Caki2 (cell line): ENCODE data around the gene H2BK1. TPM values are rescaled to one million over a fixed set of nuclear protein-coding genes. Genes with fewer than 3 reads are reported as not detected.

ENCODE experiments used
- DNase-seq: peaks from one replicate; pipeline ENCODE4 v3.0.0-alpha.2; 2015; ENCODE audit warnings: low read depth
- in situ Hi-C: cut with HindIII; loops from 2 replicates; pipeline ENCODE4 v1.10.0; 2016; ENCODE audit warnings: low sequenced_read_pairs, low pct_unique_long_range_greater_than_20kb, mixed read lengths
- total RNA-seq: library from RNA; depleted of rRNA; stranded (reverse); fragments of >200 nt; shearing (Covaris generic); gene quantifications from 2 replicates; pipeline ENCODE4 v1.2.3, GENCODE V29; 2014; ENCODE audit warnings: low replicate concordance

Gene H2BK1
- total RNA-seq, 1 experiment from 2014 or later: not detected

DNA sequence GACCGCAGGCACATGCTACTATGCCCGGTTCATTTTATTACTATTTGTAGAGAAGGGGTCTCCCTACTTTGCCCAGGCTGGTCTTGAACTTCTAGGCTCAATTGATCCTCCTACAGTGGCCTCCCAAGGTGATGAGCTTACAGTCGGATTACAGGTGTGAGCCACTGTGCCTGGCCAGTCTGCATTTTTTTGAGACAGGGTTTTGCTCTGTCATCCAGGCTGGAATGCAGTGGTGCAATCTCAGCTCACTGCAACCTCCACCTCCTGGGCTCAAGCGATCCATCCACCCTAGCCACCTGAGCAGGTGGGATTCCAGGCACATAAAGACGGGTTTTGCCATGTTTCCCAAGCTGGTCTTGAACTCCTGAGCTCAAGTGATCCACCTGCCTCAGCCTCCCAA is 2.3 kb upstream of the H2BK1 start:
- in situ Hi-C loops: no loop called here

DNA sequence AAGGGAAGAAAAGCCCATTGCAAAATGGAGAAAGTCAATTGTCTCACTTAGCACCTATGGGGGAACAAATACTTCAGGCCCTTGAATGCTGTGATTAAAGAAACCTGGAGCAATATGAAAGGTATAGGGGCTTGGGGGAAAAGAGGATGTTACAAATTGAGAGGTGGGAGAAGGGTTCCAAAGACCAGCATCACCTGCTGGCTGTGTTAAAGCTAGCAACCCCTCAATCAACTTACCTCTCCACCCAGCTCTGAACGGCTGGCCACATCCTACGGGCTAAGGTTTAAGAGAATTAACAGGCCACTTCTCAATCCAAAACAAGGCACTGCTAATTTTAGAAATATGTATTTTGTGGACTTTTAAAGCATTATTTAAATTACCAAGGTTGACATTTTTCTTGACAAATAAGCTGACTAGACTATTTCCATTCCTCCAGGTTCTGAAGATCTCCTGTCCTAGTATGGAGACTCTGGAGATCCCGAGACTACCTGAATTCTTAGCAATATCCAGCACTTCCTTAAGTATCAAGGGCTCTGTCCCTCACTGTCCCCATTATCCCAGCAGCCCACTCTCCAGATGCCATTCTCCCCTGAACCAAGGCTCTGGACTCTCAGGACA is 976 bp upstream of the H2BK1 start:
- in situ Hi-C loops: no loop called here
- DNase-seq: no peak

More for the DNA sequence above, 2.3 kb upstream of the H2BK1 start:
- DNase-seq: no peak

- in situ Hi-C loops: no loop called here
Measured at GRCh38 chr7:151209588-151209987, 700 bp downstream of the H2BK1 start.

DNA sequence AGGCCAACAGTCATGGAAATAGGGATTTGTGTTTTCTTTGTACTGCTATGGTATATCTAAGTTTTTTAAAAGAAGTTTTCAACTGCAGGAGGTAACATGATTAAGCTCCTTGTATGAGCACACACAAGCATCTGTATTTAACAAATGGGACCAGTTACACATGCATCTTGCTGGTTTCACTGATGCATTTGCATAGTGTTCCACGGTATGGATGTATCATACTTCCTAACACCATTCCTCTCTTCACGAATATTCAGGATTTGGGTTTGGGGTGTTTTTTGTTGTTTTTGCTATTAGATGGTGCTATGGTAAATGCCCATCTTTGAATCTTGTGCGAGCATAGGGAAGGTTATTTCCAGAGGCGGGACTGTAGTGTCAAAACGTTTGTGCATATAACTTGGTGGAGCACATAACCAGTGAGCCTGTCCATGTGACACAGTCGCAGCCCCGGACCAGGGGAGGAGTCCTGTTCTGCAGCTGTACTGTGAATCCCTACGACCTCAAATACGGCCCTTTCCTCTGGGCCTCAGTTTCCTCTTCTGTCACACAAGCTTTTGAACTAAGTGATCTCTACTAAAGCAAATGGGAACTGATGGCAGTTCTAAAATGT is 1.9 kb downstream of the H2BK1 start:
- in situ Hi-C loops: no loop called here
- no peak for DNase-seq

More at GRCh38 chr7:151209588-151209987, 700 bp downstream of the H2BK1 start:
- no peak for DNase-seq

DNA sequence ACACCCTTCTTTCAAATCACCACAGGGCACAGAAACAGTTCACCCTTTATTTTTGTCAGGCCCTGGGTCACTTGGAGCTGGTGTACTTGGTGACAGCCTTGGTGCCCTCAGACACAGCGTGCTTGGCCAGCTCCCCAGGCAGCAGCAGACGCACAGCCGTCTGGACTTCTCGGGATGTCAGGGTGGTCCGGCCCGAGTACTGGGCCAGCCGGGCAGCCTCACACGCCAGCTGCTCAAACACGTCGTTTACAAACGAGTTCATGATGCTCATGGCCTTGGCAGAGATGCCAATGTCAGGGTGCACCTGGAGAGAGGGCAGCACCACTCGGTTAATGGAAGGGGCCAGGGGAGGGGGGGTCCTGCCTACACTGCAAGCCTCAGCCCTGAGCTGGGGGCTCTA is 2.5 kb downstream of the H2BK1 start:
- in situ Hi-C loops: no loop called here
- no peak for DNase-seq

GRCh38 chr7:151207315-151207714 is 3.0 kb downstream of the H2BK1 start:
- no peak for DNase-seq
- in situ Hi-C loops: no loop called here

GRCh38 chr7:151206914-151207313 is 3.4 kb downstream of the H2BK1 start:
- in situ Hi-C loops: no loop called here
- no peak for DNase-seq

GRCh38 chr7:151205730-151206129 is 4.6 kb downstream of the H2BK1 start:
- in situ Hi-C loops: no loop called here
- no peak for DNase-seq

- no peak for DNase-seq
- in situ Hi-C loops: no loop called here
Measured at GRCh38 chr7:151204383-151205032, 5.8 kb downstream of the H2BK1 start.

GRCh38 chr7:151202836-151203235 is 7.5 kb downstream of the H2BK1 start:
- in situ Hi-C loops: no loop called here

GRCh38 chr7:151201751-151202150 is 8.5 kb downstream of the H2BK1 start:
- no peak for DNase-seq
- in situ Hi-C loops: no loop called here

More at GRCh38 chr7:151202836-151203235, 7.5 kb downstream of the H2BK1 start:
- no peak for DNase-seq

- in situ Hi-C loops: no loop called here
Measured at GRCh38 chr7:151201344-151201743, 8.9 kb downstream of the H2BK1 start.

DNA sequence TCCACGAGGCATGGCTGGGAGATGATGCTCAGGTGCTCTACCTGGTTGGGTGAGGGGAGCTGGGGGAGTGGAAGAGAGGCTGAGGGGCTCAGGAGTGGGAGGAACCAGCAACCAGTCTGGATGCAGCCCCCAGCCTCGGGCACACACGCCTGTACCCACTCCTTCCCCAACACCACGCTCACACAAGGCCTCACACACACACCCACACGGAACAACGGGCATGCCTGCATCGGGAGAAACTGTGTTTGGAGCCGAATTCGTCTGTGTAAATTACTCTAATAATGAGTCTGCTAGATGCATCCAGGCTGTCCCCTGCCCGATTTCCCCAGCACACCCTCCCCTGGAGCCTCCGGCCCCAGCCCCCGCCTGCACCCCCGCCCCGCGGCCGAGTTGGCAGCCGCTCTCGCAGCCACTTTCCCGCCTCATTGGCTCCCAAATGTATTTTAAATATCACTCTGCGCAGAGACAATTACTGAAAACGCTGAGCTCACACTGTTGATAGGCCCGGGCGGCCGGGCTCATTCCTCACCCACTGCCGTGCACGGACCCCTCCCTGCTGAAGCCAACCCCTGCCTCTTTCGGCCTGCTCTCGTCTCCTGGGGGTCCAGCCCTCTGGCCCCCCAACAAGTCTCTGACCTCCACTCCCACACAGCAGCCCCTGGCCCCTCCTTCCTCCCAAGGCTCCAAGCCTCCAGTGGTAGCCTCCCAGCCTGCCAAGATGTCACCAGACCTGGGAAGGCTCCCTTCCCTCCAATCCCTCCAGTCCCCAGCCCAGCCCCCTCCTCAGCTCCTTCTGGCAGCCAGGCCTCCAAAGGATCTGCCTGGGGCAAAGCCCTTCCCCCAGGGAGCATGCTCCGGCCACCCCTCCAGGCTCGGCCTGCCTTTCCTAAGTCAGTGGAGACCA is 11.1 kb downstream of the H2BK1 start:
- in situ Hi-C loops: no loop called here
- DNase-seq: no peak

More at GRCh38 chr7:151201344-151201743, 8.9 kb downstream of the H2BK1 start:
- DNase-seq: no peak

- in situ Hi-C loops: no loop called here
- no peak for DNase-seq
Measured at GRCh38 chr7:151197932-151198331, 12.4 kb downstream of the H2BK1 start.

DNA sequence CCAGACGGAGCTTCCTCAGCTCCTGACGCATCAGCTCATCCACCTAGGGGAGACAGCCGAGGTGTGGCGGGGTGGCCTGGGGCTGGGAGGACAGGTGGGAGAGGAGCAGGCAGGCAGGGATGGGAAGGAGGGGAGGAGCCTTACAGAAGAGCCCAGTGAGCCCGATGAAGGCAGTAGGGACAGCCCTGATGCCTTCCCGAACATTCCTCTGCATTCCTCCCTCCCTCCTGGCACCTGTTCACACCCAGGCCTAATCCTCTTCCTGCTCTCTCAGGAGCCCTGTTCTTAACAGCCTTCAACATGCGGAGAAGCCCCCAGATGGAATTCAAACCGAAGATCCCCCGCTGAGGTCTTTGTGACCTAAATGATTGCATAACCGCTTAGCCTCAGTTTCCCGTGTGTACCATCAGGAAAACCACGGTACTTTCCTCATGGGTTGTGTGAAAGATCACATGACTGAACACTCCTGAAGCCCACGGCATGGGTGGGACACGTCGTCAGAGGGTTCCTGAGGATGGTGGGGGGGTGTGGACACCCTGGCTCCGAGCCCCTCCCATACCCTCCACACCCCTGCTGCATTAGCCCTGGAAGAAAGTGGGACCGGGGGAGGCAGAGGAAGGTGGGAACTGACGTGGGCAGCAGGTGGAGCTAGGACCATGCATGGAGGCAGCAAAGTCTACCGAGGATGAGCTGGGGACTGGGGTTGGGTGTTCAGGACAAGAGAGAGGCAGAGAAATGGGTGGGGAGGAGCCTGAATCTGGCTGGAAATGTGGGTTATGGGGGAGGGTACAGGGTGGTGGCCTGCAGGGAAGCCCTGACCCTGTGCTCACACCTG is 14.5 kb downstream of the H2BK1 start:
- no peak for DNase-seq
- in situ Hi-C loops: no loop called here

DNA sequence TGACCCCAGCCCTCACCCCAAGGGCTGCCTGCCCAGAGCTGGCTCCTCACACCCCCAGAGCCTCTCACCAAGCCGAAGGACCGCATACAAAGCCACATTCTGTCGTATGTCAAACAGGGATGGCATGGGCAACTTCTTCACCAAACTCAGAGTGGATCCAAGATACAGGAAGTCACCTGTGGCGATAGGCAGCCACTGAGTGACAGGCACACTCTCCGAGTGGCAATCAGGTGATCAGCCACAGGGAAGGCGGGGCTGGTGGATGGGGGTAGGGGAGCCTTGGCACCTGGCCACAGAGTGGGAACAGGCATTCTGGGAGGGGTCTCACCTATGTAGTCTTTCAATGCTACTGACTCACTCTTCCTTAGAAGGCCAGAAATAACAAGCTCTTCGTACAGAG is 16.1 kb downstream of the H2BK1 start:
- in situ Hi-C loops: no loop called here

GRCh38 chr7:151193203-151193978 is 16.9 kb downstream of the H2BK1 start:
- no peak for DNase-seq
- in situ Hi-C loops: no loop called here

More for the DNA sequence above, 16.1 kb downstream of the H2BK1 start:
- no peak for DNase-seq
